Osteoblast (primary cell): ENCODE data around the gene PLGRKT. TPM values are rescaled to one million over a fixed set of nuclear protein-coding genes. Genes with fewer than 3 reads are reported as not detected.

Experiments used
- DNase-seq: peaks from one replicate; pipeline ENCODE4 v3.0.0; 2011; ENCODE audit warnings: low spot score, mixed read lengths; ENCODE audit not compliant: insufficient read length; ENCODE audit errors: missing footprints
- H2AFZ ChIP-seq: 2 replicates; pipeline ENCODE4 v1.6.0; 2011; ENCODE audit warnings: mild to moderate bottlenecking, low read length
- H3K27ac ChIP-seq: 2 replicates; pipeline ENCODE4 v1.5.1; 2011; ENCODE audit warnings: mild to moderate bottlenecking, low read depth, low read length, moderate library complexity
- H3K27me3 ChIP-seq: 2 replicates; pipeline ENCODE4 v1.6.0; 2012; ENCODE audit warnings: mild to moderate bottlenecking, control low read depth, inconsistent platforms, low read length, moderate library complexity; ENCODE audit not compliant: insufficient read depth
- H3K36me3 ChIP-seq: 2 replicates; pipeline ENCODE4 v1.5.1; 2011; ENCODE audit warnings: mild to moderate bottlenecking, low read length, control low read depth, moderate library complexity; ENCODE audit not compliant: insufficient read depth
- H3K4me1 ChIP-seq: 2 replicates; pipeline ENCODE4 v1.5.1; 2011; ENCODE audit warnings: mild to moderate bottlenecking, low read length, control low read depth, moderate library complexity; ENCODE audit not compliant: insufficient read depth
- H3K4me2 ChIP-seq: 2 replicates; pipeline ENCODE4 v1.6.0; 2011; ENCODE audit warnings: mild to moderate bottlenecking, low read length; ENCODE audit not compliant: insufficient read depth
- H3K4me3 ChIP-seq: fragments of 200-600 bp; sonication (generic); 3 replicates; pipeline ENCODE4 v1.5.1; 2012; ENCODE audit warnings: mild to moderate bottlenecking, low read length, inconsistent platforms; ENCODE audit not compliant: insufficient read depth
- H3K79me2 ChIP-seq: 2 replicates; pipeline ENCODE4 v1.6.0; 2012; ENCODE audit warnings: mild to moderate bottlenecking, low read length, control low read depth, inconsistent platforms; ENCODE audit not compliant: insufficient read depth
- H3K9me3 ChIP-seq: 2 replicates; pipeline ENCODE4 v1.5.1; 2011; ENCODE audit warnings: low read depth, low read length, control low read depth
- H4K20me1 ChIP-seq: 2 replicates; pipeline ENCODE4 v1.6.0; 2012; ENCODE audit warnings: mild to moderate bottlenecking, low read length, control low read depth; ENCODE audit not compliant: insufficient read depth
- CTCF ChIP-seq: IDR thresholded peaks from 2 replicates; pipeline ENCODE4 v1.5.1; 2011; ENCODE audit warnings: mild to moderate bottlenecking, low read depth, low read length, moderate library complexity; ENCODE audit errors: extremely low read depth
- total RNA-seq: library from RNA; depleted of rRNA; stranded (reverse); fragments of >200 nt; gene quantifications from 2 replicates; pipeline ENCODE4 v1.2.3, GENCODE V29; 2012

PLGRKT gene
- total RNA-seq, 1 donor, result 15.6 TPM

DNA sequence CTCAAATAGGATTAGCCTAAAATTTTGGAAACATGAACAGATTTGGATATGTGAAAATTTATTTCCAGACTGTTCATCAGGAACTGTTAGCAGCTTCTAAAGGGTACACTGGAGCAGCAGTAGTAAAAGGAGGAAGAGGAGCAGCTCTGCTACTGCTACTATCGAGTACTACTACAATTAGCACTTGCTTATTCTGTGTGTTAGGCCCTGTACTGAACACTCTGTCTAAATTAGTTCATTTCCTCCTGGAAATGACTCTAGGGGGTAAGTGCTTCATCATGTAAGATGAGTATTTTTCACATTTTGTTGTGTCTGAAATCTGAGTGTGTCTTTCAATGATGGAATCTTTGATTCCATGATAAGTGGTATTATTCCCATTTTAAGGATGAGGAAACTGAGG, 22.4 kb upstream of the PLGRKT start:
- Histone ChIP-seq H3K36me3 (peaks cover 28% of the 10 kb centered on the region), H2AFZ (no peak overlapping the region), H3K27me3 (no peaks in the 10 kb centered on the region), H3K9me3 (no peaks in the 10 kb centered on the region), H4K20me1 (no peaks in the 10 kb centered on the region), H3K27ac (no peak overlapping the region), H3K4me1 (peaks cover 8% of the 10 kb centered on the region), H3K79me2 (peaks cover 6% of the 10 kb centered on the region), H3K4me3 (no peak overlapping the region), H3K4me2 (no peak overlapping the region)
- DNase-seq, result no peak
- TF ChIP-seq CTCF, result no peak

DNA sequence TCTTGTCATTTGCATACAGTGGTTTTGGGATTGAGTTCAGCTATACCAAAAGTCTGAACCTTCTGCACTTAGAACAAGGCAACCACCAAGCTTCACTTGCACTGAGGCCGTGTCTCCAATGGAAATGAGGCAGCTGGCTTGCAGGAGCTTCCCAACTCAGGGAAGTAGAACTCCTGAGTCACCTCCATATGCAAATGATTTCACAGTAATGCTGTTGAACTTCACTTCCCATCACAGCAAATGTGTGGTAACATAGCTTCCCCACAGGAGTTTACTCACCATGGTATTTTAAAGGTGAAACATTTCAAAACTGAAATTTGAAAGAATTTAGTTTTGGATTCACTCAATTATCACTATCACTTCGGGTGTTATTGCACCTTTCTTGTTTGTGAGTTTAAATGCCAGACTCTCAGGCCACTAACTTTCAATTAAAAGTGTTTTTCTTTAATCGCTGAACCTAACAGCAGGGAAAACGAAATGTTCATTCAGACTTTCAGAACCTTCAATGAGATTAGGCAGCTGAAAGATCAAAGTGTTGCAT, 21.6 kb upstream of the PLGRKT start:
- H3K79me2 ChIP-seq, result peaks cover 7% of the 10 kb centered on the region
- peaks cover 24% of the 10 kb centered on the region for H3K36me3 ChIP-seq
- H2AFZ ChIP-seq, result no peak overlapping the region
- H4K20me1 ChIP-seq, result no peaks in the 10 kb centered on the region
- H3K4me3 ChIP-seq, result no peak overlapping the region
- TF ChIP-seq CTCF, result no peak
- H3K27ac ChIP-seq, result no peak overlapping the region
- no peak overlapping the region for H3K4me2 ChIP-seq
- no peak for DNase-seq
- H3K9me3 ChIP-seq, result no peaks in the 10 kb centered on the region
- no peaks in the 10 kb centered on the region for H3K27me3 ChIP-seq
- peaks cover 16% of the 10 kb centered on the region for H3K4me1 ChIP-seq

GRCh38 chr9:5455181-5455580, 17.5 kb upstream of the PLGRKT start:
- Histone ChIP-seq H3K4me3 (peak overlapping the region; percentile 26), H3K9me3 (no peaks in the 10 kb centered on the region), H3K36me3 (peaks cover 8% of the 10 kb centered on the region), H3K4me2 (peak overlapping the region; percentile 59), H3K4me1 (peaks cover 40% of the 10 kb centered on the region), H2AFZ (peak overlapping the region; percentile 9), H3K27me3 (no peaks in the 10 kb centered on the region), H3K79me2 (peaks cover 35% of the 10 kb centered on the region), H4K20me1 (no peaks in the 10 kb centered on the region), H3K27ac (peak overlapping the region; percentile 64)
- DNase-seq, result peak; percentile 78
- no peak for TF ChIP-seq CTCF

- Histone ChIP-seq H3K27me3 (no peaks in the 10 kb centered on the region), H3K4me2 (peak overlapping the region; percentile 59), H3K4me3 (no peak overlapping the region), H3K9me3 (no peaks in the 10 kb centered on the region), H3K4me1 (peaks cover 49% of the 10 kb centered on the region), H2AFZ (peak overlapping the region; percentile 58), H3K36me3 (peaks cover 6% of the 10 kb centered on the region), H3K79me2 (peaks cover 35% of the 10 kb centered on the region), H4K20me1 (no peaks in the 10 kb centered on the region), H3K27ac (peak overlapping the region; percentile 64)
- peak; percentile 77 for DNase-seq
- TF ChIP-seq CTCF, result no peak
Measured at GRCh38 chr9:5453673-5454072, 15.9 kb upstream of the PLGRKT start.
